Body of pancreas (tissue), 4 donors: ENCODE results near the gene USH2A. TPM values are rescaled to one million over a fixed set of nuclear protein-coding genes. Genes with fewer than 3 reads are reported as not detected.

Source experiments
- ATAC-seq: fragments of 150-250 bp; one replicate; pipeline ENCODE4 v1.9.1; 2016
- DNase-seq, 4 donors: peaks; one replicate each; pipeline ENCODE4 v3.0.0-alpha.2; 2019
- H3K27ac ChIP-seq, 4 donors: fragments of 200-600 bp; sonication (generic); 1 replicate in 3 of 4; 2 replicates in 1 of 4; pipeline versions ENCODE4 v1.5.1 to v1.6.1; 2016 to 2019; ENCODE audit warnings: mild to moderate bottlenecking in 1 of 4, mixed read lengths in 1 of 4, moderate library complexity in 1 of 4
- H3K27me3 ChIP-seq, 2 donors: fragments of 200-600 bp; sonication (generic); one replicate each; pipeline ENCODE4 v1.6.0; 2016; ENCODE audit warnings: mild to moderate bottlenecking in 1 of 2
- H3K36me3 ChIP-seq, 2 donors: fragments of 200-600 bp; sonication (generic); replicated peaks in 1 of 2; 2 replicates each; pipeline ENCODE4 v1.5.1; 2016; ENCODE audit warnings: low read depth in 2 of 2; ENCODE audit not compliant: insufficient read depth in 1 of 2
- H3K4me1 ChIP-seq: fragments of 200-600 bp; sonication (generic); one replicate; pipeline ENCODE4 v1.6.0; 2016
- H3K4me3 ChIP-seq, 2 donors: fragments of 200-600 bp; sonication (generic); 1 replicate in 1 of 2; 2 replicates in 1 of 2; pipeline ENCODE4 v1.5.1; 2016 to 2019
- H3K9me3 ChIP-seq, 3 donors: fragments of 200-600 bp; sonication (generic); 1 replicate in 2 of 3; 2 replicates in 1 of 3; pipeline ENCODE4 v1.5.1; 2016
- POLR2A ChIP-seq, 3 donors: fragments of 450-650 bp; IDR thresholded peaks; one replicate each; pipeline ENCODE4 v1.6.1; 2016; ENCODE audit warnings: antibody characterized with exemption in 3 of 3, mild to moderate bottlenecking in 2 of 3
- WGBS, 2 donors: methylation state at CpG; one replicate each; pipeline ENCODE4 v1.1.5; 2017; 5-methylcytosine and 5-hydroxymethylcytosine counted together
- intact Hi-C: fragments of 100-400 bp; cut with DNase I; formaldehyde crosslinking; loops from one replicate; pipeline ENCODE4 v1.15.1; 2023
- total RNA-seq, 2 donors: library from RNA; depleted of rRNA; stranded (reverse); fragments of >200 nt; gene quantifications; one replicate each; pipeline ENCODE4 v1.1.0, GENCODE V29; 2016
- TF ChIP-seq, protein P1 (sequence below), 7 experiments: fragments of 450-650 bp in 4 of 7; fragments of 200-600 bp in 3 of 7; sonication (generic) in 3 of 7; IDR thresholded peaks; one replicate each; pipeline ENCODE4 v1.5.1; 2016 to 2019; ENCODE audit warnings: antibody characterized with exemption in 7 of 7

USH2A gene
- total RNA-seq, 2 donors from 2014 or later = 0.26 to 0.33 TPM

GRCh38 chr1:215731699-215732098 is 691.5 kb downstream of the USH2A start:
- intact Hi-C loops = no loop called here
- H3K4me1 ChIP-seq = no peaks in the 10 kb centered on the region
- H3K4me3 ChIP-seq = no peak overlapping the region
- ATAC-seq = no peak
- peaks cover 0 to 12% (median 0%) of the 10 kb centered on the region in 3 donors for H3K9me3 ChIP-seq
- no peak for TF ChIP-seq POLR2A (IDR thresholded peaks at IDR 0.05)
- TF ChIP-seq, protein P1, sequence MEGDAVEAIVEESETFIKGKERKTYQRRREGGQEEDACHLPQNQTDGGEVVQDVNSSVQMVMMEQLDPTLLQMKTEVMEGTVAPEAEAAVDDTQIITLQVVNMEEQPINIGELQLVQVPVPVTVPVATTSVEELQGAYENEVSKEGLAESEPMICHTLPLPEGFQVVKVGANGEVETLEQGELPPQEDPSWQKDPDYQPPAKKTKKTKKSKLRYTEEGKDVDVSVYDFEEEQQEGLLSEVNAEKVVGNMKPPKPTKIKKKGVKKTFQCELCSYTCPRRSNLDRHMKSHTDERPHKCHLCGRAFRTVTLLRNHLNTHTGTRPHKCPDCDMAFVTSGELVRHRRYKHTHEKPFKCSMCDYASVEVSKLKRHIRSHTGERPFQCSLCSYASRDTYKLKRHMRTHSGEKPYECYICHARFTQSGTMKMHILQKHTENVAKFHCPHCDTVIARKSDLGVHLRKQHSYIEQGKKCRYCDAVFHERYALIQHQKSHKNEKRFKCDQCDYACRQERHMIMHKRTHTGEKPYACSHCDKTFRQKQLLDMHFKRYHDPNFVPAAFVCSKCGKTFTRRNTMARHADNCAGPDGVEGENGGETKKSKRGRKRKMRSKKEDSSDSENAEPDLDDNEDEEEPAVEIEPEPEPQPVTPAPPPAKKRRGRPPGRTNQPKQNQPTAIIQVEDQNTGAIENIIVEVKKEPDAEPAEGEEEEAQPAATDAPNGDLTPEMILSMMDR (IDR thresholded peaks at IDR 0.05) = no peak
- no peak for DNase-seq
- H3K36me3 ChIP-seq = no peaks in the 10 kb centered on the region
- H3K27ac ChIP-seq = no peak overlapping the region
- no peaks in the 10 kb centered on the region for H3K27me3 ChIP-seq

DNA sequence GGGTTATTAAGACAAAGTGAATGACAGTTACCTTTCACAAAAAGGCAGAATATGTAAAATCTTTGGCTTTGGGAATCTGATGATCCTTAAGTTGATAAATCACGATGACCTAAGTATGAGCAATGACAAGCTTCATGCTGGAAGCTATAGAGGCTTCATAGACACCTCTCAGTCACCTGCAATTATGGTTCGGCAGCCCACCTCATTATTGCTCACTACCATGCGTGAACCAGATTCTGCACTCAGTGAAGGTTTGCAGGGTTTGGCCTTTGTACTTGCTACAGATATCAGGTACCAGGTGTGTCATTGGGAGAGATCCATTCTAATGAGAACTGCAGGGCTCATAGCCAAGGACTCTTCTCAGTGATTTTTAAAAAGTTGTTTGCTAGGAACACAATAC is 692.6 kb downstream of the USH2A start:
- intact Hi-C loops = no loop called here
- TF ChIP-seq POLR2A (IDR thresholded peaks at IDR 0.05) = no peak
- TF ChIP-seq, protein P1 (IDR thresholded peaks at IDR 0.05) = no peak

GRCh38 chr1:215728169-215728568 is 695.1 kb downstream of the USH2A start:
- Histone ChIP-seq H3K4me3 (no peak overlapping the region), H3K27me3 (no peaks in the 10 kb centered on the region), H3K4me1 (no peaks in the 10 kb centered on the region), H3K9me3 (no peaks in the 10 kb centered on the region), H3K36me3 (no peaks in the 10 kb centered on the region), H3K27ac (no peak overlapping the region)
- TF ChIP-seq, protein P1 (IDR thresholded peaks at IDR 0.05) = no peak
- no peak for TF ChIP-seq POLR2A (IDR thresholded peaks at IDR 0.05)
- no peak for DNase-seq
- WGBS, 2 donors = 65 to 67% methylated on average over 3 of the region's 3 CpGs
- intact Hi-C loops = no loop called here
- no peak for ATAC-seq

More for the DNA sequence above, 692.6 kb downstream of the USH2A start:
- Histone ChIP-seq H3K9me3 (peaks cover 0 to 12% (median 0%) of the 10 kb centered on the region in 3 donors), H3K4me1 (no peaks in the 10 kb centered on the region), H3K36me3 (no peaks in the 10 kb centered on the region), H3K27me3 (no peaks in the 10 kb centered on the region), H3K4me3 (no peak overlapping the region), H3K27ac (no peak overlapping the region)
- 70 to 72% methylated on average over 3 of the region's 3 CpGs for WGBS, 2 donors
- DNase-seq (no peak), ATAC-seq (no peak)

GRCh38 chr1:215720126-215720525 is 703.1 kb downstream of the USH2A start:
- H3K9me3 ChIP-seq = no peaks in the 10 kb centered on the region
- no peaks in the 10 kb centered on the region for H3K4me1 ChIP-seq
- H3K27me3 ChIP-seq = no peaks in the 10 kb centered on the region
- no peak overlapping the region for H3K27ac ChIP-seq
- no peaks in the 10 kb centered on the region for H3K36me3 ChIP-seq
- intact Hi-C loops = no loop called here
- no peak for TF ChIP-seq POLR2A (IDR thresholded peaks at IDR 0.05)
- TF ChIP-seq, protein P1 (IDR thresholded peaks at IDR 0.05) = no peak
- DNase-seq (no peak), ATAC-seq (no peak)
- H3K4me3 ChIP-seq = no peak overlapping the region

- intact Hi-C loops = no loop called here
- Histone ChIP-seq H3K27ac (no peak overlapping the region), H3K4me1 (no peaks in the 10 kb centered on the region), H3K36me3 (no peaks in the 10 kb centered on the region), H3K9me3 (no peaks in the 10 kb centered on the region), H3K4me3 (no peak overlapping the region), H3K27me3 (no peaks in the 10 kb centered on the region)
- TF ChIP-seq, protein P1 (IDR thresholded peaks at IDR 0.05) = no peak
- no peak for TF ChIP-seq POLR2A (IDR thresholded peaks at IDR 0.05)
- DNase-seq = no peak
- no peak for ATAC-seq
These were observed 703.7 kb downstream of the USH2A start for GRCh38 chr1:215719552-215719951.
